SK-N-SH (cell line): ENCODE data around the gene AACS. TPM values are rescaled to one million over a fixed set of nuclear protein-coding genes. Genes with fewer than 3 reads are reported as not detected.

Source experiments
- CTCF ChIA-PET: fragments of 300-600, 350-600 bp; formaldehyde crosslinking; extraction: SDS; loops from one replicate; lab custom pipeline; 2021; lab: Yijun Ruan, JAX
- POLR2A ChIA-PET: fragments of 350-600 bp; sonication (Branson Sonifier 250); formaldehyde crosslinking; extraction: SDS; loops from one replicate; lab custom pipeline; 2020; ENCODE audit warnings: antibody characterized with exemption, inconsistent platforms; lab: Yijun Ruan, JAX
- DNase-seq: peaks from one replicate; pipeline ENCODE4 v3.0.0; 2012
- H2AFZ ChIP-seq: fragments of 200-600 bp; sonication (generic); 2 replicates; pipeline ENCODE4 v1.8.1; 2016; ENCODE audit warnings: antibody characterized with exemption, mild to moderate bottlenecking, low read depth
- H3F3A ChIP-seq: fragments of 200-600 bp; sonication (generic); replicated peaks from 2 replicates; pipeline ENCODE3; 2016; ENCODE audit warnings: antibody characterized with exemption, mild to moderate bottlenecking; ENCODE audit not compliant: insufficient read depth
- H3K27ac ChIP-seq, 2 experiments: fragments of 200-500 bp in 1 of 2; fragments of 200-600 bp in 1 of 2; sonication (Bioruptor generic) in 1 of 2; sonication (generic), shearing (Covaris generic) in 1 of 2; 2 replicates each; pipeline versions ENCODE4 v1.5.1 to v1.6.1; 2014 to 2016; ENCODE audit warnings: low read depth in 2 of 2, inconsistent platforms in 1 of 2, low read length in 1 of 2, mild to moderate bottlenecking in 1 of 2, mixed read lengths in 1 of 2
- H3K27me3 ChIP-seq: fragments of 200-600 bp; sonication (generic), shearing (Covaris generic); 2 replicates; pipeline ENCODE4 v1.6.1; 2016; ENCODE audit warnings: mixed run types; ENCODE audit not compliant: insufficient read depth
- H3K36me3 ChIP-seq, 2 experiments: fragments of 200-500 bp in 1 of 2; fragments of 200-600 bp in 1 of 2; sonication (Bioruptor generic) in 1 of 2; sonication (generic) in 1 of 2; replicated peaks in 1 of 2; 2 replicates each; pipeline versions ENCODE3 to v1.5.1; 2014 to 2016; ENCODE audit warnings: low read length in 1 of 2, mild to moderate bottlenecking in 1 of 2; ENCODE audit not compliant: insufficient read depth in 2 of 2, control insufficient read depth in 1 of 2
- H3K4me1 ChIP-seq, 2 experiments: fragments of 200-500 bp in 1 of 2; fragments of 200-600 bp in 1 of 2; sonication (Bioruptor generic) in 1 of 2; sonication (generic), shearing (Covaris generic) in 1 of 2; 2 replicates each; pipeline versions ENCODE4 v1.5.1 to v1.6.1; 2014 to 2016; ENCODE audit warnings: low read depth in 1 of 2, low read length in 1 of 2, mixed run types in 1 of 2; ENCODE audit not compliant: insufficient read depth in 2 of 2, control insufficient read depth in 1 of 2
- H3K4me2 ChIP-seq: fragments of 200-600 bp; sonication (generic), shearing (Covaris generic); 2 replicates; pipeline ENCODE4 v1.6.1; 2017; ENCODE audit warnings: mixed run types
- H3K4me3 ChIP-seq, 2 experiments: fragments of 200-500 bp in 1 of 2; fragments of 200-600 bp in 1 of 2; sonication (Bioruptor generic) in 1 of 2; sonication (generic), shearing (Covaris generic) in 1 of 2; 2 replicates each; pipeline versions ENCODE4 v1.5.1 to v1.8.1; 2014 to 2016; ENCODE audit warnings: low read depth in 2 of 2, inconsistent platforms in 1 of 2, low read length in 1 of 2, mild to moderate bottlenecking in 1 of 2, mixed read lengths in 1 of 2, moderate library complexity in 1 of 2
- H3K79me2 ChIP-seq: fragments of 200-600 bp; sonication (generic); 2 replicates; pipeline ENCODE4 v1.8.1; 2017; ENCODE audit warnings: mild to moderate bottlenecking; ENCODE audit not compliant: insufficient read depth
- H3K9ac ChIP-seq: fragments of 200-600 bp; sonication (generic); 2 replicates; pipeline ENCODE4 v1.6.1; 2017; ENCODE audit warnings: mixed run types
- H3K9me2 ChIP-seq: fragments of 200-600 bp; sonication (generic); 2 replicates; pipeline ENCODE4 v1.6.1; 2017; ENCODE audit warnings: mixed run types
- H3K9me3 ChIP-seq: fragments of 200-600 bp; sonication (generic); 2 replicates; pipeline ENCODE4 v1.6.1; 2017; ENCODE audit warnings: mixed run types, mild to moderate bottlenecking, moderate library complexity
- H4K20me1 ChIP-seq: fragments of 200-600 bp; sonication (generic); 2 replicates; pipeline ENCODE4 v1.6.1; 2017; ENCODE audit warnings: mild to moderate bottlenecking, mixed run types; ENCODE audit not compliant: insufficient read depth
- ELF1 ChIP-seq: IDR thresholded peaks from 2 replicates; pipeline ENCODE4 v1.4.0; 2012
- EP300 ChIP-seq, 2 experiments: IDR thresholded peaks; 2 replicates each; pipeline versions ENCODE4 v1.4.0 to v1.6.1; 2012; ENCODE audit warnings: borderline replicate concordance in 1 of 2, low read depth in 1 of 2, low read length in 1 of 2
- EZH2phosphoT487 ChIP-seq: fragments of 200-600 bp; sonication (generic); IDR thresholded peaks from 2 replicates; pipeline ENCODE4 v1.6.1; 2017; ENCODE audit warnings: low read depth, mixed run types, mild to moderate bottlenecking, antibody characterized with exemption, moderate library complexity, borderline replicate concordance
- FOXM1 ChIP-seq: IDR thresholded peaks from 2 replicates; pipeline ENCODE4 v1.4.0; 2012; ENCODE audit warnings: low read depth, mild to moderate bottlenecking
- GATA2 ChIP-seq: sonication (generic); formaldehyde crosslinking; IDR thresholded peaks from 2 replicates; pipeline ENCODE4 v1.5.0; 2020; ENCODE audit warnings: mild to moderate bottlenecking, missing genetic modification reagents
- JUND ChIP-seq: IDR thresholded peaks from 2 replicates; pipeline ENCODE4 v1.4.0; 2012
- NFIC ChIP-seq: IDR thresholded peaks from 2 replicates; pipeline ENCODE4 v1.4.0; 2012; ENCODE audit warnings: borderline replicate concordance
- POLR2AphosphoS5 ChIP-seq: IDR thresholded peaks from 2 replicates; pipeline ENCODE4 v1.6.1; 2012; ENCODE audit warnings: low read depth, low read length
- RCOR1 ChIP-seq: fragments of 150-350 bp; IDR thresholded peaks from 2 replicates; pipeline ENCODE4 v1.6.1; 2017; ENCODE audit warnings: antibody characterized with exemption, low read length
- RXRA ChIP-seq: IDR thresholded peaks from 2 replicates; pipeline ENCODE4 v1.4.0; 2012; ENCODE audit warnings: low read depth, mild to moderate bottlenecking, borderline replicate concordance
- SMC3 ChIP-seq: IDR thresholded peaks from 2 replicates; pipeline ENCODE4 v1.6.1; 2012; ENCODE audit warnings: low read depth, low read length, improper control_type of control experiment
- TCF12 ChIP-seq: IDR thresholded peaks from 2 replicates; pipeline ENCODE4 v1.4.0; 2012
- YY1 ChIP-seq: IDR thresholded peaks from 2 replicates; pipeline ENCODE4 v1.4.0; 2012; ENCODE audit warnings: low read depth, mild to moderate bottlenecking
- WGBS: methylation state at CpG from one replicate; pipeline ENCODE4 v1.1.6; 2017; ENCODE audit warnings: low lambda C conversion rate; 5-methylcytosine and 5-hydroxymethylcytosine counted together
- polyA plus RNA-seq, 3 experiments: library from polyadenylated mRNA; depleted of rRNA; stranded (reverse); fragments of >200 nt; gene quantifications; 2 replicates each; pipeline ENCODE4 v1.2.3, GENCODE V29; 2012
- TF ChIP-seq, protein P1 (sequence below): fragments of 200-600 bp; sonication (generic); IDR thresholded peaks from 2 replicates; pipeline ENCODE4 v1.6.1; 2017; ENCODE audit warnings: antibody characterized with exemption, mild to moderate bottlenecking, moderate library complexity
- TF ChIP-seq, protein P2 (sequence below): IDR thresholded peaks from 2 replicates; pipeline ENCODE4 v1.4.0; 2012; ENCODE audit warnings: low read depth, borderline replicate concordance
- TF ChIP-seq, protein P3 (sequence below): IDR thresholded peaks from 2 replicates; pipeline ENCODE4 v1.4.0; 2012; ENCODE audit warnings: low read depth, borderline replicate concordance
- TF ChIP-seq, protein P4 (sequence below): fragments of 150-350 bp; IDR thresholded peaks from 2 replicates; pipeline ENCODE4 v1.6.1; 2017; ENCODE audit warnings: antibody characterized with exemption, low read length, low read depth, borderline replicate concordance

The AACS gene
- polyA plus RNA-seq, 1 of the 3 experiments (the other 2 are of a cell fraction), result 17.3 TPM

DNA sequence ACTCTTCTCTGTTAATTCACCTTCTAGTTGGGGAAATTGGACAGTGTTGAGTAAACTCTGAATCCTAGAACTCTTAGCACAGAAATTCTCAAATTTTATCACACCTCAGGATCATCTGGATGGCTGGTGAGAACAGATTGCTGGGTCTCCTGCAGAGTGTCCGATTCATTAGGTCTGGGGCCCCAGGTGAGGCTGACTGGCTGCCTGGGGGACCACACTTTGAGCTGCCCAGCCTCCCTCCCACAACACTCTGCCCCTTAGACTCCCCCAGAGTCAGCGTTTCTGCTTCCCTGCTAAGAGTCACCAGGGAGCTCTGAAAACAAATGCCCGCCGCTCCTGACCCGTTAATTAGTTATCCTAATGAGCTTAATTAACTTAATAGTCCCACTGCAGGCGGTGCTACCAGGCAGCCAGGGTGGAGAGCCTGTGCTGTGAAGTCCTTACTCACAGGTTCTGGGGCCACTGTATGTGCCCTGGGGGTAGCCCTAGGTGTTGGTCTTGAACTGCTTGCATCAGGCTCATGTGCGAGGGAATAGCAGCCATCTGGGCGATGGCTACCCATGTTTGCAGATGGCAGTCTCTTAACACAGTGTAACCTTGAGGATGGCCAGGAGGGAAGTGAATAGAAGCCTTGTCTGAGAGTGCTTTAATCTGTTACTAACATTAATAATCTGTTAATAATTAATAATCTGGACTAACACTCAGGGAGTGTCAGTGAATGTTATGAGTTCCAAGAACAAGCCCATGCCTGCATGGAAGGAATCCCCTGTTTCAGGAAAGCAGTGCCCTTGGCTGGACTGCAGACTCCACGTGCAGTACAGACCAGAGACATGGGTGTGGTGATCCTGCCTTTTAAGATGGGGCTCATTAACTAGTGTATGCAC is 35.6 kb downstream of the AACS start:
- WGBS, result 85% methylated on average over 9 of the region's 9 CpGs
- no peak for DNase-seq
- Histone ChIP-seq H3K4me3 (no peak overlapping the region), H3K9ac (no peak overlapping the region), H3K36me3 (peaks cover 8 to 10% of the 10 kb centered on the region in 2 experiments), H3K79me2 (no peaks in the 10 kb centered on the region), H3K27ac (no peak overlapping the region), H3K27me3 (no peaks in the 10 kb centered on the region), H2AFZ (no peak overlapping the region), H3K9me2 (no peaks in the 10 kb centered on the region), H3F3A (no peaks in the 10 kb centered on the region), H3K4me2 (no peak overlapping the region), H4K20me1 (no peaks in the 10 kb centered on the region), H3K9me3 (no peaks in the 10 kb centered on the region), H3K4me1 (peaks cover 0 to 5% of the 10 kb centered on the region in 2 experiments; a peak in 1 of 4 replicates)
- CTCF ChIA-PET, result interaction anchor here (0.9 kb wide), 1 partner anchor 10 kb away, joined by 3 read pairs; no protein-coding TSS in a partner anchor
- POLR2A ChIA-PET, result no interaction called here
- TF ChIP-seq RXRA (no peak), NFIC (no peak), ELF1 (no peak), JUND (no peak), EZH2phosphoT487 (no peak), FOXM1 (no peak), EP300 (IDR thresholded peaks at IDR 0.05; ENCODE audit: borderline replicate concordance in 1 of 2, low read depth in 1 of 2, low read length in 1 of 2) (no peak), POLR2AphosphoS5 (no peak), YY1 (no peak), SMC3 (no peak), GATA2 (no peak), TCF12 (no peak), RCOR1 (no peak)
- TF ChIP-seq, protein P1, sequence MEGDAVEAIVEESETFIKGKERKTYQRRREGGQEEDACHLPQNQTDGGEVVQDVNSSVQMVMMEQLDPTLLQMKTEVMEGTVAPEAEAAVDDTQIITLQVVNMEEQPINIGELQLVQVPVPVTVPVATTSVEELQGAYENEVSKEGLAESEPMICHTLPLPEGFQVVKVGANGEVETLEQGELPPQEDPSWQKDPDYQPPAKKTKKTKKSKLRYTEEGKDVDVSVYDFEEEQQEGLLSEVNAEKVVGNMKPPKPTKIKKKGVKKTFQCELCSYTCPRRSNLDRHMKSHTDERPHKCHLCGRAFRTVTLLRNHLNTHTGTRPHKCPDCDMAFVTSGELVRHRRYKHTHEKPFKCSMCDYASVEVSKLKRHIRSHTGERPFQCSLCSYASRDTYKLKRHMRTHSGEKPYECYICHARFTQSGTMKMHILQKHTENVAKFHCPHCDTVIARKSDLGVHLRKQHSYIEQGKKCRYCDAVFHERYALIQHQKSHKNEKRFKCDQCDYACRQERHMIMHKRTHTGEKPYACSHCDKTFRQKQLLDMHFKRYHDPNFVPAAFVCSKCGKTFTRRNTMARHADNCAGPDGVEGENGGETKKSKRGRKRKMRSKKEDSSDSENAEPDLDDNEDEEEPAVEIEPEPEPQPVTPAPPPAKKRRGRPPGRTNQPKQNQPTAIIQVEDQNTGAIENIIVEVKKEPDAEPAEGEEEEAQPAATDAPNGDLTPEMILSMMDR, result no peak
- TF ChIP-seq, protein P2, sequence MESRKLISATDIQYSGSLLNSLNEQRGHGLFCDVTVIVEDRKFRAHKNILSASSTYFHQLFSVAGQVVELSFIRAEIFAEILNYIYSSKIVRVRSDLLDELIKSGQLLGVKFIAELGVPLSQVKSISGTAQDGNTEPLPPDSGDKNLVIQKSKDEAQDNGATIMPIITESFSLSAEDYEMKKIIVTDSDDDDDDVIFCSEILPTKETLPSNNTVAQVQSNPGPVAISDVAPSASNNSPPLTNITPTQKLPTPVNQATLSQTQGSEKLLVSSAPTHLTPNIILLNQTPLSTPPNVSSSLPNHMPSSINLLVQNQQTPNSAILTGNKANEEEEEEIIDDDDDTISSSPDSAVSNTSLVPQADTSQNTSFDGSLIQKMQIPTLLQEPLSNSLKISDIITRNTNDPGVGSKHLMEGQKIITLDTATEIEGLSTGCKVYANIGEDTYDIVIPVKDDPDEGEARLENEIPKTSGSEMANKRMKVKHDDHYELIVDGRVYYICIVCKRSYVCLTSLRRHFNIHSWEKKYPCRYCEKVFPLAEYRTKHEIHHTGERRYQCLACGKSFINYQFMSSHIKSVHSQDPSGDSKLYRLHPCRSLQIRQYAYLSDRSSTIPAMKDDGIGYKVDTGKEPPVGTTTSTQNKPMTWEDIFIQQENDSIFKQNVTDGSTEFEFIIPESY, result no peak
- TF ChIP-seq, protein P3, sequence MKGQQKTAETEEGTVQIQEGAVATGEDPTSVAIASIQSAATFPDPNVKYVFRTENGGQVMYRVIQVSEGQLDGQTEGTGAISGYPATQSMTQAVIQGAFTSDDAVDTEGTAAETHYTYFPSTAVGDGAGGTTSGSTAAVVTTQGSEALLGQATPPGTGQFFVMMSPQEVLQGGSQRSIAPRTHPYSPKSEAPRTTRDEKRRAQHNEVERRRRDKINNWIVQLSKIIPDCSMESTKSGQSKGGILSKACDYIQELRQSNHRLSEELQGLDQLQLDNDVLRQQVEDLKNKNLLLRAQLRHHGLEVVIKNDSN, result no peak
- TF ChIP-seq, protein P4, sequence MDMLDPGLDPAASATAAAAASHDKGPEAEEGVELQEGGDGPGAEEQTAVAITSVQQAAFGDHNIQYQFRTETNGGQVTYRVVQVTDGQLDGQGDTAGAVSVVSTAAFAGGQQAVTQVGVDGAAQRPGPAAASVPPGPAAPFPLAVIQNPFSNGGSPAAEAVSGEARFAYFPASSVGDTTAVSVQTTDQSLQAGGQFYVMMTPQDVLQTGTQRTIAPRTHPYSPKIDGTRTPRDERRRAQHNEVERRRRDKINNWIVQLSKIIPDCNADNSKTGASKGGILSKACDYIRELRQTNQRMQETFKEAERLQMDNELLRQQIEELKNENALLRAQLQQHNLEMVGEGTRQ, result no peak
